GM12872 (cell line): ENCODE results near the gene ARID5A.
A peak's percentile ranks its signal among the peaks of the same experiment; 100 is the strongest.

Source experiments
- TF ChIP-seq, protein P1 (sequence below): IDR thresholded peaks from 3 replicates; pipeline ENCODE4 v1.5.1; 2011; ENCODE audit warnings: low read depth, mild to moderate bottlenecking, low read length, moderate library complexity; ENCODE audit not compliant: insufficient read depth

The ARID5A gene

DNA sequence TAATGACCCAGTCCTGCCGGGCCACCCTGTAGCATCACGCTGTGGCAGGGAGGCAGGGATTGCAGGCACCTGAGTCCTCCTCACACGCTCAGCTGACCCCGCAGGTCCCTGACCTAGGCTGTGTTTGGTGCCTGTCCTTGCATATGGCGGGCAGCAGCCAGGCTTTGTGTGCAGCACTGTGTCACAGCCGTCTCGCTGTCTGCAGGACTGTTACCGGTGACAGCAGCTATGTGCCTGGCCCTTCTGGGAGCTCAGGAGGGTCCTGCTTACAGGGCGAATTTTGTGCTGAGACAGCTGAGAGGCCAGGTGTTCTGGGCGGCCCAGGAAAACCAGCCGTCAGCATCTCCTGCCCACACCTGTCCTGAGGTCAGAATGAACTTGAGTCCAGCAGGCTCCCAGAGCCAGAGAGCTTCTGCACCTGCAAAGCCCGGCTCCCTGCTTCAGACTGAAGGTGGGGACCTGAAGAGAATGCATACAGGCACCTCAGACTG is 10.4 kb upstream of the ARID5A start:
- TF ChIP-seq, protein P1, sequence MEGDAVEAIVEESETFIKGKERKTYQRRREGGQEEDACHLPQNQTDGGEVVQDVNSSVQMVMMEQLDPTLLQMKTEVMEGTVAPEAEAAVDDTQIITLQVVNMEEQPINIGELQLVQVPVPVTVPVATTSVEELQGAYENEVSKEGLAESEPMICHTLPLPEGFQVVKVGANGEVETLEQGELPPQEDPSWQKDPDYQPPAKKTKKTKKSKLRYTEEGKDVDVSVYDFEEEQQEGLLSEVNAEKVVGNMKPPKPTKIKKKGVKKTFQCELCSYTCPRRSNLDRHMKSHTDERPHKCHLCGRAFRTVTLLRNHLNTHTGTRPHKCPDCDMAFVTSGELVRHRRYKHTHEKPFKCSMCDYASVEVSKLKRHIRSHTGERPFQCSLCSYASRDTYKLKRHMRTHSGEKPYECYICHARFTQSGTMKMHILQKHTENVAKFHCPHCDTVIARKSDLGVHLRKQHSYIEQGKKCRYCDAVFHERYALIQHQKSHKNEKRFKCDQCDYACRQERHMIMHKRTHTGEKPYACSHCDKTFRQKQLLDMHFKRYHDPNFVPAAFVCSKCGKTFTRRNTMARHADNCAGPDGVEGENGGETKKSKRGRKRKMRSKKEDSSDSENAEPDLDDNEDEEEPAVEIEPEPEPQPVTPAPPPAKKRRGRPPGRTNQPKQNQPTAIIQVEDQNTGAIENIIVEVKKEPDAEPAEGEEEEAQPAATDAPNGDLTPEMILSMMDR: no peak

DNA sequence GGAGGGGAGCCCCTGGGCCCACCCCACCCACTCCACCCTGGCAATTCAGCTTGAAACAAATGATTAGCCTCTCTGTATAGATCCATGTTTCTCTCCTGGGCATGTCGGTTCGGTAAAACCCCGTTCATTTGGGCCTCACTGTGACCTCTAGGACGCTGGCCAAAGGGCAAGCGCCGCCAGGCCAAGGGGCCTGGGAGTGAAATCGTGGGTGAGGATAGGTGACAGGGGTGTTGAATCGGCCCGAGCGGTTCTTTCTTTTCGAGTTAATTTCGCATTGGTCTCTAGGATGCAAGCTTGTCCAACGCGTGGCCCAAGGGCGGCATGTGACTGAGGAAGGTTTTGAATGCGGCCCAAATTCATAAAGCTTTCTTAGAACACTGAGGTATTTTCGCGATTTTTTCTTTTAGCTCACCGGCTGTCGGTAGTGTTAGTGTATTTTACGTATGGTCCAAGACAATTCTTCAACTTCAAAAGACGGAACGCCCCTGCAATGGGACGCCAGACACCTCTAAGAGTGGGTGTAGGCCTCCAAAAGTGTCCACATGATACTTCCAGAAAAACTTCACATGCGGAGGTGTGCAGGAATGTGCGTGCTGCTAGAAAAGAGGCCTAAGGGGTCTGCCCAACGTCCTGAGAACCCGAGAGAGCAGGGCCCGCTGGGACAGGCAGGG is 9.8 kb upstream of the ARID5A start:
- TF ChIP-seq, protein P1: no peak

DNA sequence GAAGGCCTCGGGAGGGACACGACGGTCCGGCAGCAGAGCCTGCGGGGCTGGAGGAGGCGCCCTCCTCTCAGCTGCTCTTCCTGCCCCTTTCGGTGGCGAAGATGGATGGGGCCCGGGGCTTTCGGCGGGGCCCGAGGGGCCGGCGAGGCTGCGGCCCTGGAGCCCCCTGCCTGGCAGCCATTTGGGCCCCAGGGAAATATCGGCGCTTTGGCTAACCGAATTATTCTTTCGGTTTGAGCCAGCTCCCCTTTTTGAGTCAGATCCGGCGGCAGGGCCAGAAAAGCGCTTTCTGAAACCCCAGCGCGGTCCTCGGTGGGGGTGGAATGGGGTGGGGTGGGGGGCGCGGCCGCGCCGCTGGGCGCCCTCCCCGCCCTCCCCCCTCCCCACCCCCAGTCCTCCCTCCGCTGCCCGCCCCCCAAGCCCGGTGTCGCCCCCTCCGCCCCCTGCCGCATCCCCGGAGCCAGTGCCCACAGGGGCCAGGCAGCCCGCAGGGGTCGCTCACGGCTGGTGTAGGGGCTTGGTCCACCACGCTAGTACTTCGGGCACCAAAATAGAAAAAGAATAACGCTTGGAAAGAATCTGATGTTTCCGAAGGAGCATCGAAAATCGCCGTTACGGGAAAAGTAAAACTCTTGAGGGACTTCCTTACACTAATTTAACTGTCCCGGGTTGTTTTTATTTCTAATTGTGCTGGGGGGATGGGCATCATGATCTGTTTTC is 9.1 kb upstream of the ARID5A start:
- TF ChIP-seq, protein P1: peak; percentile 32; the same call in 2 of the 3 replicates

DNA sequence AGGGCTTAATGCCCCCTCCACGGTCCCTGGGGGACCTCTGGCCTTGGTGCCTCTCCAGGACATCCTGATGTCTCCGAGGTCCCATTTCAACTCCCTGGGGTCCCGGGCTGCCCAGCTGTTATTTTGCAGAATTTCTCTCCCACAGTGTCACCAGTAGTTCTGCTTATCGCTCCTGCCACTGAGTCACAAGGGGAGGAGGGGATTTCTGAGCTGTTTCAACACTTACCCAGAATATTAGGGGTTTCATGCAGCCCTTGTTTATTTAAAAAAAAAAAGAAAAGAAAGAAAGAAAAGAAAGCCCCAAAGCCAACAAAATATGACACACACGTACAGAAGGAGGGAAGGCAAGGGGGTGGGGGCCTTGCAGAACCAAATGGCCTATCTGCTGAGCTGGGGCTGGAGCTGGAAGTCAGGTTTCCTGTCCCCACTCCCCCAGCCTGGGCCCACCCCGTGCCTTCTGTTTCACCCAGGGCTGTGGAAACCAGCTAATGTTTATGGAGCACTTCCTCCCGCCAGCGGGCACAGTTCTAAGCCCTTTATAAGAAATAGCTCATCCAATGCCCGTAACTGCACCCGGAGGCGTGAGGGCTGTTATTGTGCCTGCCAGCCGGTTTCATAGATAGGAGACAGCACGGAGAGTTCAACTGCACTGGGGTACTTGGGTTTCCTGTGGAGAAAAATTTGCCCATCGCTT is 8.4 kb upstream of the ARID5A start:
- TF ChIP-seq, protein P1: no peak

DNA sequence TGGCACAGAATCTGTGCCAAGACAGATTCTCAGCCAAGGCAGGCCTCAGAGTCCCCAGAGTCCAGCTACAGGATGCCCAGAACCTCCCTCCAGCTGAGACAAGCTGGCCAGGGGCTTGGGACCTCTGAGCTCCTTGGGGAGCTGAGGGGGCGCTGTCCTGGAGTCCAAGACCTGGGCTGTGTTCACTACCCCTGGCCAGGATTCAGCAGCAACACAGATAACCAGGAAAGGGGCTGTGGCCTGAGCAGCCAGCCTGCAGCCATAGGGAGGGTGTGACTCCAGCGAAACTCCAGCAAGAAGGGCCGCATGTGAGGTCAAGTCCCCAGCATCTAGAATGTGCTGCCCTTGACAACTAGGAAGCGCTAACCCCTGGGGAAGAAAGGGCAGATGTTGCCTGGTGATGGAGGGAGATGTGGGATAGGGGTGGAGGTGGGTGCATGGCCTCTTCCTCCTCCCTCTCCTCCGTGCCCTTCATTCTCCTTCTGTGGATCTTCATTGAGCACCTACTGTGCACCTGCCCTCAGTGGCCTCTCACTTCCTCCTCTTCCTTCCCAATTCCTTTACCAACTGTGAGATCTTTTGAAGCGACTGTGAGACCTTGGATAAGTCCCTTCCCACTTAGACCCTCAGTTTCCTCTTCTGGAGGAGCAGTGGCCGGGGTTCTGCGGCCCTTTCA is 7.7 kb upstream of the ARID5A start:
- TF ChIP-seq, protein P1: peak; percentile 16; the same call in 1 of the 3 replicates

DNA sequence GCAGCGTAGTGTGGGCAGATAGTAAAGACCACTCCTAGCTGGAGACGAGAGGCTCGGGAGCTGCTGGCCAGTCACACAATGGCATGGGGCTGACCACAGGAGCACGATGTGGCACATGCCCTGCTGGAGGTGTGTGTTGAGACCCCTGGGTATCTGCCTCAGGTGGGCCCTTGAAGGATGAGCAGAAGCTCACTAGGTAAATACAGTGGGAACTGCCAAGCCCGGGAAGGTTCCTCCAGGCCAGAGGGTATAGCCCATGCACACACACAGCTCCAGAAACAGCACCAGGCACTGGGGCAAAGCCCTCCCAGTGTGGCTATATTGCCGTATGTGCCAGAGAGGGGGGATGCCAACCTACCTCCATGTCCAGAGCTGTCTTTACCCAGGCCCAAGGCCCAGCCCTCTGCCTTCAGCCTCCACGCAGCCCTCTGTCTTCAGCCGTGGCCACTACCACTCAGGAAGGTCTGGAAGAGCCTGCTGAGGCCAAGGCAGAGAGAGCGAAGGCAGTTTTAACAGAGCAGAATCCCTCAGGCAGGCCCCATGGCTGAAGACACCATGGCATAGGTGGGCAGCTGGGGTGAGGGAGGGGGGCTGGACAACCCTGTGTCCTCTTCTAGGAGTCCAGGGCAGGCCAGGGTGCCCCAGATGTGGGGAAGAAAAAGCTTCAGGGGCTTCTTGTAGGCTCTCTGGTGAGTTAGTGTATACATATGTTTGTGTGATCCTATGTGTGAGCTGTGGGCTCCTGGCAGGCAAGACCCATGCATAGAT is 7.0 kb upstream of the ARID5A start:
- TF ChIP-seq, protein P1: no peak

DNA sequence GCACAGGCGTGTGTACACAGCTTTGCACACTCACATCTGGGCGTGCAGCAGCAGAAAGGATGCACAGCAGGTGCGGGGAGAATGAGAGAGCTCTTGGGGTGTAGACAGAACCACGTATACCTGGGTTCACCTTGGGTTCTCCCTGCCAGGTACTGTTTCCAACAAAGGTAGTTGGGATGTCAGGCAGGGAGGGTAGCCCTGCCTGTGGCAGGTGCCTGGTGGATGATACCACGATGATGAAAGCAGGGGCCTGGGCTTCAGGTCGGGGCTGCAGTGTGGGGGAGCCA is 6.5 kb upstream of the ARID5A start:
- TF ChIP-seq, protein P1: no peak
